ENCODE measurements around the gene PEX11G. TPM values are rescaled to one million over a fixed set of nuclear protein-coding genes. Genes with fewer than 3 reads are reported as not detected.
"Not testable (repeated sequence)": the region's sequence is repeated elsewhere in the genome, so short reads cannot be mapped to it uniquely, and the experiment has no call there.

The PEX11G gene
- polyA plus RNA-seq, 2 of the 4 experiments (the other 2 are of a cell fraction) = 1.3 to 1.9 TPM

DNA sequence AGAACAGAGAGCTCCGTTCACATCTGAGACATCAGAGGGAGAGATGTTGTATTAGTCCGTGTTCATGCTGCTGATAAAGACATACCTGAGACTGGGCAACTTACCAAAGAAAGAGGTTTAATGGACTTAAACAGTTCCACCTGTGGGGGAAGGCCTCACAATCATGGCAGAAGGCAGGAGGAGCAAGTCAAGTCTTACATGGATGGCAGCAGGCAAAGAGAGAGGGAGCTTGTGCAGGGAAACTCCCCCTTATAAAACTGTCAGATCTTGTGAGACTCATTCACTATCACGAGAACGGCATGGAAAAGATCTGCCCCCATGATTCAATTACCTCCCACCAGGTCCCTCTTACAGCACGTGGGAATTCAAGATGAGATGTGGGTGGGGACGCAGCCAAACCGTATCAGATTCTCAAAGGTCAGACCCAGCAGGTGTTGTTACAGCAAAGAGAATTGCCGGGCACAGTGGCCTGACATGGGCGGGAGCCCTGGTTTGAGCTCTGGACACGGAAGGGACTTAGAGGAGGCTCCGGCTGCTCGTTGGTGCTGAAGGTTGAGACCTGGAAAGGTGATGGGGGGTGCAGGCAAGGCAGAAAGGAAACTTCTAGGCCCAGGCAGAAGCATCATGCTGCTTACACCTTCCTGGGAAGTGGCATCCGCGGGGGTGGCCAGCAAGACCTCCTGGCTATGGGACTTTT is 33.1 kb downstream of the PEX11G start (continued):
- TF ChIP-seq ZNF302 (CRISPR knock-in tag; IDR thresholded peaks at IDR 0.05) = no peak
- TF ChIP-seq, protein P1, sequence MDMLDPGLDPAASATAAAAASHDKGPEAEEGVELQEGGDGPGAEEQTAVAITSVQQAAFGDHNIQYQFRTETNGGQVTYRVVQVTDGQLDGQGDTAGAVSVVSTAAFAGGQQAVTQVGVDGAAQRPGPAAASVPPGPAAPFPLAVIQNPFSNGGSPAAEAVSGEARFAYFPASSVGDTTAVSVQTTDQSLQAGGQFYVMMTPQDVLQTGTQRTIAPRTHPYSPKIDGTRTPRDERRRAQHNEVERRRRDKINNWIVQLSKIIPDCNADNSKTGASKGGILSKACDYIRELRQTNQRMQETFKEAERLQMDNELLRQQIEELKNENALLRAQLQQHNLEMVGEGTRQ (IDR thresholded peaks at IDR 0.05) = no peak
- TF ChIP-seq BCL3 (IDR thresholded peaks at IDR 0.05) = no peak
- TF ChIP-seq CEBPB (IDR thresholded peaks at IDR 0.05) = no peak
- no peak for TF ChIP-seq ZFP36 (IDR thresholded peaks at IDR 0.05; ENCODE audit: borderline replicate concordance, partially characterized antibody)
- no peak for TF ChIP-seq POLR2AphosphoS2 (conservative IDR thresholded peaks at IDR 0.05; ENCODE audit: low read length)
- no peak for TF ChIP-seq KDM5A (IDR thresholded peaks at IDR 0.05)
- TF ChIP-seq MYC (IDR thresholded peaks at IDR 0.05; ENCODE audit: borderline replicate concordance, low read length) = no peak

- CTCF ChIA-PET = no interaction called here
Observed at GRCh38 chr19:7454998-7455397, 33.8 kb downstream of the PEX11G start.

GRCh38 chr19:7450243-7451223 is 38.3 kb downstream of the PEX11G start:
- POLR2A ChIA-PET = no interaction called here
- no peaks in the 10 kb centered on the region for H3K4me1 ChIP-seq
- DNase-seq (ENCODE audit: low read depth in 1 of 2, low spot score in 1 of 2) (no peak), FAIRE-seq (no peak), ATAC-seq (no peak)
- TF ChIP-seq HOXB13 (CRISPR knock-in tag; IDR thresholded peaks at IDR 0.05; ENCODE audit: low read depth) = no peak
- no peak for TF ChIP-seq TFCP2L1 (CRISPR knock-in tag; IDR thresholded peaks at IDR 0.05)
- TF ChIP-seq E2F6 (IDR thresholded peaks at IDR 0.05; ENCODE audit: borderline replicate concordance, low read depth) = no peak
- TF ChIP-seq POLR2AphosphoS2 (conservative IDR thresholded peaks at IDR 0.05; ENCODE audit: low read length) = no peak
- TF ChIP-seq FOSB (CRISPR knock-in tag; IDR thresholded peaks at IDR 0.05) = no peak
- whole genome bisulfite sequencing (ENCODE audit: missing lambda C conversion rate) = 79% methylated on average over 53 of the region's 53 CpGs
- H3K4me2 ChIP-seq = no peak overlapping the region
- peaks cover 6% of the 10 kb centered on the region; the same call in 2 of the 3 replicates for H3K9me3 ChIP-seq
- CTCF ChIA-PET = no interaction called here
- H3K27ac ChIP-seq = no peak overlapping the region
- H3K4me3 ChIP-seq = no peak overlapping the region

More at GRCh38 chr19:7454998-7455397, 33.8 kb downstream of the PEX11G start:
- Histone ChIP-seq H3K4me3 (no peak overlapping the region), H3K4me2 (no peak overlapping the region), H3K9me3 (peaks cover 6% of the 10 kb centered on the region; the same call in 2 of the 3 replicates), H3K4me1 (no peaks in the 10 kb centered on the region), H3K27ac (no peak overlapping the region)
- DNase-seq (ENCODE audit: low read depth in 1 of 2, low spot score in 1 of 2) (no peak), ATAC-seq (no peak), FAIRE-seq (no peak)
- POLR2A ChIA-PET = no interaction called here
- over 99% methylated on average over 8 of the region's 8 CpGs for WGBS (ENCODE audit: missing lambda C conversion rate)
- TF ChIP-seq POLR2A (IDR thresholded peaks at IDR 0.05; ENCODE audit: low read length) (no peak), SMC3 (IDR thresholded peaks at IDR 0.05) (no peak)

DNA sequence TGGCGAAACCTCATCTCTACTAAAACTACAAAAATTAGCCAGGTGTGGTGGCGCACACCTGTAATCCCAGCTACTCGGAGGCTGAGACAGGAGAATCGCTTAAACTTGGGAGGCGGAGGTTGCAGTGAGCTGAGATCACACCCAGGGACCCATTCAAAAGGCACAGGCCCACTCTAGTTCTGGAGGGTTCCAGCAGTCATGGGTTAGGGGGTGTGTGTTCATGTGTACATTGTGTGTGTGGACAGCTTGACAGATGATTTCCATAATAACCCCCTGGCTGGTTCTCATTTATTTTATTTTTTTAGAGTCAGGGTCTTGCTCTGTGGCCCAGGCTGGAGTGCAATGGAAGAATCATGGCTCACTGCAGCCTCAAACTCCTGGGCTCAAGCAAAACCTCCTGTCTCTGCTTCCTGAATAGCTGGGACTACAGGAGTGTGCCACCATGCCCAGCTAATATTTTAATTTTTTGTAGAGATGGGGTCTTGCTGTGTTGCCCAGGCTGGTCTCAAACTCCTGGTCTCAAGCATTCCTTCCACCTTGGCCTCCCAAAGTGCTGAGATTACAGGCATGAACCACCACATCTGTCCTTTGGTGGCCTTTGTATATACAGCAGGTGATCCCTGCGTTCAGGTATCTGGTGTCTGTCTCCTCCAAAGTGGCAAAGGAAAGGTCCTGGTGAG is 39.3 kb downstream of the PEX11G start:
- H3K4me3 ChIP-seq; FAIRE-seq; H3K4me2 ChIP-seq; H3K9me3 ChIP-seq; H3K4me1 ChIP-seq; ATAC-seq; H3K27ac ChIP-seq; POLR2A ChIA-PET; DNase-seq (ENCODE audit: low read depth in 1 of 2, low spot score in 1 of 2): not testable (repeated sequence)
- WGBS (ENCODE audit: missing lambda C conversion rate) = 100% methylated on average over 1 of the region's 6 CpGs
- CTCF ChIA-PET = interaction anchor here (1.1 to 1.4 kb wide), 2 partner anchors 12 to 231 kb away, joined by 4 read pairs; partner anchors contain the start of gene TRAPPC5
